Erythroblast (primary cell): Measurements from ENCODE around the gene ST6GAL2.

Source experiments
- GATA1 ChIP-seq: IDR thresholded peaks from 2 replicates; pipeline ENCODE4 v1.6.1; 2011; ENCODE audit warnings: low read depth, mild to moderate bottlenecking, control low read depth, low read length, moderate library complexity
- POLR2A ChIP-seq: IDR thresholded peaks from 2 replicates; pipeline ENCODE4 v1.6.1; 2011; ENCODE audit warnings: mild to moderate bottlenecking, low read length

GRCh38 chr2:106830191-106830590, 55.8 kb downstream of the ST6GAL2 start:
- TF ChIP-seq POLR2A (no peak), GATA1 (no peak)
